ENCODE results near the gene SRPK2.

DNA sequence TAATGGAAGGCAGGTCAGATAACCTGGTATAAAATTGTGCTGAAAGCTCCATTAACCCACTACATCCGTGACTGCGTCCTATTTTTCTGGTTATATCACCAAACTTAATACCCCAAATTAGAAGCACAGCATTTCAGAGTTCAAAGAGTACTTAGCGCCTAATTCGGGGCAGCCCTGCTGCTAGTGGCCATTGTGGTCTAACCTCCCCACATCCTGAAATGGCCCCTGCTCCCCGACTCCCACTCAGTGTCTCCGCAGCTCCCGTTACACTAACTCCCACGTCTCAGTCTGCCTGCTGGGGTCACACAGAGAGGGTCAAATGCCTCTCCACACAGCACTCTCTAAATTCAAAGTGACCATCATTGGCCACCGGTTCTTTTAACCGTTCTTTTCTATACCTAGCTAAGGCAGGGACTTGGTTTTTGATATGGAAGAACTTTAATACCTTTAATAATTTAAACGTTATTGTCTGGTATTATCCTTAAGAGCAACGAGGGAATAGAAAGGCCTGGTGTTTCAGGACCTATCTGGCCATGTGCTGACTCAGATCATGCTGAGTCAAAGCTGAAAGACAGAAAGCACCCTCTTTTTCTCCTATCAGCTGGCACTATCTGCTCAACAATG is 257.6 kb downstream of the SRPK2 start:
- TF ChIP-seq MXI1 (conservative IDR thresholded peaks at IDR 0.05; ENCODE audit: poor library complexity, severe bottlenecking) = no peak
- TF ChIP-seq EP300 (conservative IDR thresholded peaks at IDR 0.05; ENCODE audit: poor library complexity, severe bottlenecking) = no peak

Data from neural cell (in vitro differentiated cells).